ENCODE data around the gene GRIK4. TPM values are rescaled to one million over a fixed set of nuclear protein-coding genes. Genes with fewer than 3 reads are reported as not detected.

GRIK4 gene
- total RNA-seq, 1 experiment from 2014 or later, result not detected

DNA sequence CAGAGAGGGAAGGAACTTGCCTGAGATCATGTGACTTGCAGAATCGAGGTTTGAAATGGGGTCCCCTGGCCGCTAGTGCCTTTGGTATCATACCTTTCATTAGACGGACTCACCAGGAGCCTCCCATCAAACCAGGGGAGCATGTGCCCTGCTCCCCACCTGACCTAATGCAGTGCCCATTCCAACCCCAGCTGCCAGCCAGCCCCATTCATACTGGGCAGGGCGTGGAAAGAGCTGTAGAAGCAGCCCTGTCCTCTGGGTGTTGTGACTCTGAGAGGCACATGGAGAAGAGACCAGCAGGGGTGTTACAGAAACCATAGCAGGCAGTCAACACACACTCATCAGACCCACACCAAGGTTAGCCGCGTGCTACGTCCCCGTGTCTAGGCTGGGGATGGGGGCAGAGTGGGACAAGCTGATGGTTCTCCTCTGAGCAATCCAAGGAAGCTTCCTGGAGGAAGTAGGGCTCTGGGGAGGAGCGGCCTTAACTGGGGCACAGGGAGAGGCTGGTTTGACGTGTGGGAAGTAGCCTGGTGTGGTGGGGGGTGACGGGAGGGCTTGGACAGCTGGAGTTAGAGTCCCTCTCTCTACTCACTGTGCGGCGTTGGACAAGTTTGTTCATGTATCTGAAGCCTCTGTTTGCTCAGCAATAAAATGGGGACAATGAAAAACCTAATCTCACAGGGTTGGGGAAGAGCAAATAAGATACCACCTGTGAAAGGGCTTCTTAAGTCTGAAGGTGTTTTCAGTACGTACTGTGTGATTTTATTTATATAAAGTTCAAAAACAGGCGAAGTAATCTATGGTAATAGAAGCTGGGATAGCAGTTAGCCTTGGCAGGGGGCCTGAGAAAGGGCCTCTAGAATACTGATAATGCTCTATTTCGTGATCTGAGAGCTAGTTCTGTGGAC is 14.0 kb downstream of the GRIK4 start:
- Histone ChIP-seq H3K4me3 (ENCODE audit: low read length) (no peak overlapping the region), H2AFZ (ENCODE audit: low read length) (no peak overlapping the region), H3K4me1 (ENCODE audit: low read length) (no peaks in the 10 kb centered on the region), H3K9ac (ENCODE audit: low read length) (no peak overlapping the region), H3K4me2 (ENCODE audit: low read depth, low read length, poor library complexity, severe bottlenecking) (no peak overlapping the region), H3K79me2 (ENCODE audit: low read length) (no peaks in the 10 kb centered on the region), H4K20me1 (ENCODE audit: insufficient read depth, low read depth, low read length) (no peaks in the 10 kb centered on the region), H3K27ac (ENCODE audit: low read length) (no peak overlapping the region), H3K9me3 (ENCODE audit: low read length) (no peaks in the 10 kb centered on the region), H3K9me2 (replicated peaks; ENCODE audit: insufficient read depth, low read length) (no peaks in the 10 kb centered on the region), H3K27me3 (ENCODE audit: low read length) (no peaks in the 10 kb centered on the region), H3K36me3 (ENCODE audit: insufficient read depth, low read length) (no peaks in the 10 kb centered on the region)
- DNase-seq, result no peak

DNA sequence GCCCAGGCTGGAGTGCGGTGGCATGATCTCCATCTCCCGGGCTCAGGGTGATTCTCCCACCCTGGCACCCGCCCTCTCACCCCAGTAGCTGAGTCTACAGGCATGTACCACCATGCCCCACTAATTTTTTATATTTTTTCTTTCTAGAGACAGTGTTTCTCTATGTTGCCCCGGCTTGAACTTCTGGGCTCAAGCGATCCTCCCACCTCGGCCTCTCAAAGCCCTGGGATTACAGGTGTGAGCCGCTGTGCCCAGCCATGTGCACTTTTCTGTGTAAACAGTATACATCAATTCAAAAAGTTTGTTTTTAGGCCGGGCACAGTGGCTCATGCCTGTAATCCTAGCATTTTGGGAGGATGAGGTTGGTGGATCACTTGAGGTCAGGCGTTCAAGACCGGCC is 14.7 kb downstream of the GRIK4 start:
- H3K4me1 ChIP-seq (ENCODE audit: low read length), result no peaks in the 10 kb centered on the region
- no peak overlapping the region for H2AFZ ChIP-seq (ENCODE audit: low read length)
- H3K27ac ChIP-seq (ENCODE audit: low read length), result no peak overlapping the region
- H4K20me1 ChIP-seq (ENCODE audit: insufficient read depth, low read depth, low read length), result no peaks in the 10 kb centered on the region
- H3K9me3 ChIP-seq (ENCODE audit: low read length), result no peaks in the 10 kb centered on the region
- no peaks in the 10 kb centered on the region for H3K36me3 ChIP-seq (ENCODE audit: insufficient read depth, low read length)
- no peaks in the 10 kb centered on the region for H3K9me2 ChIP-seq (replicated peaks; ENCODE audit: insufficient read depth, low read length)
- H3K9ac ChIP-seq (ENCODE audit: low read length), result no peak overlapping the region
- DNase-seq, result no peak
- no peaks in the 10 kb centered on the region for H3K79me2 ChIP-seq (ENCODE audit: low read length)
- H3K27me3 ChIP-seq (ENCODE audit: low read length), result no peaks in the 10 kb centered on the region
- no peak overlapping the region for H3K4me3 ChIP-seq (ENCODE audit: low read length)
- no peak overlapping the region for H3K4me2 ChIP-seq (ENCODE audit: low read depth, low read length, poor library complexity, severe bottlenecking)

DNA sequence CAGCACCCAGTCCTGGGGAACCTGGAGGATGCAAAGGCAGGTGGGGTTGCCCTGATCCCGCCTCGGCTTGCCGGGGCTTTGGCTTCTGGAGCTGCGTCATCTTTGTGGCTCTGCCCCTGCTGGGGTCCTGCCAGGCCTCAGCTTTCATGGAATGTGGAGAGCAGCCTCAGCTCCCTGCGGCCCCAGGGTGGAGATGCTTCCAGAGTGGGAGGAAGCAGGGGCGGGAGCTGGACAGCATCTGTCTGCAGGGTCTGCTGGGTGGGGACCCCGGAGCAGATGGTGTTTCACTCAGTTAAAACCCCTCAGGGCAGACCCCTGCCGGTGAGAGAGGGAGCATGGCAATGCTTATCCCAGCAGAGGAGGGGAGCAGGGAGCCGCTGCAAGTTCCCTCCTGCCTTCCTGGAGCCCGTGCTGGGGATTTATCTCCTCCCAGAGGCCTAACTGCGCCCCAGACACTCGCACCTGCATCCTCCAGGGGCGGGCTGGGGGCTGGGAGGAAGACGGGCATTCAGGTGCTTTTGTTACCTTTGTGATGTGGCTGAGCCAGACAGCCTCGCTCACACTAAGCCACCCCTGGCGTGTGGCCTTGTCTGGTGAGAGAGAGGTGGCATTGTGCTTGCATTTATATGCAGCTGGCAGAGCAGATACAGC is 15.7 kb downstream of the GRIK4 start:
- DNase-seq, result no peak
- Histone ChIP-seq H2AFZ (ENCODE audit: low read length) (no peak overlapping the region), H3K4me1 (ENCODE audit: low read length) (no peaks in the 10 kb centered on the region), H3K27ac (ENCODE audit: low read length) (no peak overlapping the region), H3K4me3 (ENCODE audit: low read length) (no peak overlapping the region), H3K36me3 (ENCODE audit: insufficient read depth, low read length) (no peaks in the 10 kb centered on the region), H4K20me1 (ENCODE audit: insufficient read depth, low read depth, low read length) (no peaks in the 10 kb centered on the region), H3K9ac (ENCODE audit: low read length) (no peak overlapping the region), H3K27me3 (ENCODE audit: low read length) (no peaks in the 10 kb centered on the region), H3K4me2 (ENCODE audit: low read depth, low read length, poor library complexity, severe bottlenecking) (no peak overlapping the region), H3K9me2 (replicated peaks; ENCODE audit: insufficient read depth, low read length) (no peaks in the 10 kb centered on the region), H3K9me3 (ENCODE audit: low read length) (no peaks in the 10 kb centered on the region), H3K79me2 (ENCODE audit: low read length) (no peaks in the 10 kb centered on the region)

DNA sequence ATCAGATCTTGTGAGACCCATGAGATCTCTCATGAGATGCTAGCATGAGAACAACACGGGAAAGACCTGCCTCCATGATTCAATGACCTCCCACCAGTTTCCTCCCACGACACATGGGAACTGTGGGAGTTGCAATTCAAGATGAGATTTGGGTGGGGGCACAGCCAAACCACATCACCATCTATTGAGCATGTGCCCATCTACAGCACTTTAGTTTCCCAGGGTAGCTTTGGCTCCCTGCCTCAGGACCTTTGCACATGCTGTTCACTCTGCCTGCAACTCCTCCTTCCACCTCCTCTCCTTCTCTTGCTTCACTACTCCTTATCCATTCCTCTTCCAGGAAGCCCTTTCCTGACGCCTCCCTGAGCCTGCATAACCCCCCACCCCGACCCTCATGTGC is 17.2 kb downstream of the GRIK4 start:
- H4K20me1 ChIP-seq (ENCODE audit: insufficient read depth, low read depth, low read length), result no peaks in the 10 kb centered on the region
- no peaks in the 10 kb centered on the region for H3K9me3 ChIP-seq (ENCODE audit: low read length)
- no peaks in the 10 kb centered on the region for H3K9me2 ChIP-seq (replicated peaks; ENCODE audit: insufficient read depth, low read length)
- H3K4me3 ChIP-seq (ENCODE audit: low read length), result no peak overlapping the region
- H3K27ac ChIP-seq (ENCODE audit: low read length), result no peak overlapping the region
- H3K4me1 ChIP-seq (ENCODE audit: low read length), result no peaks in the 10 kb centered on the region
- no peak for DNase-seq
- no peaks in the 10 kb centered on the region for H3K27me3 ChIP-seq (ENCODE audit: low read length)
- H3K79me2 ChIP-seq (ENCODE audit: low read length), result no peaks in the 10 kb centered on the region
- no peak overlapping the region for H3K9ac ChIP-seq (ENCODE audit: low read length)
- H3K4me2 ChIP-seq (ENCODE audit: low read depth, low read length, poor library complexity, severe bottlenecking), result no peak overlapping the region
- no peak overlapping the region for H2AFZ ChIP-seq (ENCODE audit: low read length)
- no peaks in the 10 kb centered on the region for H3K36me3 ChIP-seq (ENCODE audit: insufficient read depth, low read length)

DNA sequence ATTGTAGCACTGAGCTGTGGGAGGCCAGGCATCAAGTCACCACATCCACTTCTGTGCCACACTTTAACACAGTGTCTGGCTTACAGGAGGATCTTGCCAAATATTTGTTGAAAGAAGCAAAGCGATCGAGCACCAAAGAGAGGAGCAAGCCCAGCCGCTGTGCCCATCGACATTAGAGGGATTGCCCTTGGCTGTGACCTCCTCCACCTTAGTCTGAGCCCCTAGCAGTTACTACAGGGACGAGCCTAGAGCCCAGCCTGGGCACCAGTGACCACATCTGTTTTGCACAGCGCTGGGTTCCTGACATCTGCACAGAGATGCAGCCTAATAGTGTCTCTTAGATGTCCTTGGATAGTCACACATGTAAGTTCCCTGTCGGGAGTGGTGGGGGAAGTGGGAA is 17.7 kb downstream of the GRIK4 start:
- Histone ChIP-seq H3K9me3 (ENCODE audit: low read length) (no peaks in the 10 kb centered on the region), H3K36me3 (ENCODE audit: insufficient read depth, low read length) (no peaks in the 10 kb centered on the region), H3K27ac (ENCODE audit: low read length) (no peak overlapping the region), H3K4me2 (ENCODE audit: low read depth, low read length, poor library complexity, severe bottlenecking) (no peak overlapping the region), H3K4me3 (ENCODE audit: low read length) (no peak overlapping the region), H2AFZ (ENCODE audit: low read length) (no peak overlapping the region), H3K9me2 (replicated peaks; ENCODE audit: insufficient read depth, low read length) (no peaks in the 10 kb centered on the region), H3K9ac (ENCODE audit: low read length) (no peak overlapping the region), H3K79me2 (ENCODE audit: low read length) (no peaks in the 10 kb centered on the region), H3K27me3 (ENCODE audit: low read length) (no peaks in the 10 kb centered on the region), H3K4me1 (ENCODE audit: low read length) (no peaks in the 10 kb centered on the region), H4K20me1 (ENCODE audit: insufficient read depth, low read depth, low read length) (no peaks in the 10 kb centered on the region)
- DNase-seq, result no peak

DNA sequence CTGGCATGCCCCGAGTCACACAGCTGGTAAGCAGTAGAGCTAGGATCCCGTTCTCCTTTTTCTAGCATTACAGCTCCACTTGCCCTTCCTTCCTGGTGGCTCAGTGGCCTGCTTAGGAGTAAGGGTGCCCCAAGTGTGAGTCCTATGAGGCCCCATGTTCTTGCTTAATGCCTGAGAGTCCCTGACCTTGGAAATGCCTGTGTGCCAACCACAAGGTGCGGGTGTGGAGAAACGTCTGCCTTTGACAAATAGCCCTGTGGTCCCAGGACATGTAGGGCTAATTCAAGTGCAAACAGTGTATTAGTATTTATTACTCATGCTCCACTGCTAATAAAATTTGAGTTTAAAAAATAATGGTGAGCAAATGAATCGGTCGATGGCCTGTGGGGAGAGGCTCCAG is 18.4 kb downstream of the GRIK4 start:
- Histone ChIP-seq H3K36me3 (ENCODE audit: insufficient read depth, low read length) (no peaks in the 10 kb centered on the region), H3K4me3 (ENCODE audit: low read length) (no peak overlapping the region), H3K9me2 (replicated peaks; ENCODE audit: insufficient read depth, low read length) (no peaks in the 10 kb centered on the region), H3K4me1 (ENCODE audit: low read length) (no peaks in the 10 kb centered on the region), H3K9ac (ENCODE audit: low read length) (no peak overlapping the region), H3K9me3 (ENCODE audit: low read length) (no peaks in the 10 kb centered on the region), H3K4me2 (ENCODE audit: low read depth, low read length, poor library complexity, severe bottlenecking) (no peak overlapping the region), H4K20me1 (ENCODE audit: insufficient read depth, low read depth, low read length) (no peaks in the 10 kb centered on the region), H3K27me3 (ENCODE audit: low read length) (no peaks in the 10 kb centered on the region), H3K27ac (ENCODE audit: low read length) (no peak overlapping the region), H3K79me2 (ENCODE audit: low read length) (no peaks in the 10 kb centered on the region), H2AFZ (ENCODE audit: low read length) (no peak overlapping the region)
- no peak for DNase-seq

DNA sequence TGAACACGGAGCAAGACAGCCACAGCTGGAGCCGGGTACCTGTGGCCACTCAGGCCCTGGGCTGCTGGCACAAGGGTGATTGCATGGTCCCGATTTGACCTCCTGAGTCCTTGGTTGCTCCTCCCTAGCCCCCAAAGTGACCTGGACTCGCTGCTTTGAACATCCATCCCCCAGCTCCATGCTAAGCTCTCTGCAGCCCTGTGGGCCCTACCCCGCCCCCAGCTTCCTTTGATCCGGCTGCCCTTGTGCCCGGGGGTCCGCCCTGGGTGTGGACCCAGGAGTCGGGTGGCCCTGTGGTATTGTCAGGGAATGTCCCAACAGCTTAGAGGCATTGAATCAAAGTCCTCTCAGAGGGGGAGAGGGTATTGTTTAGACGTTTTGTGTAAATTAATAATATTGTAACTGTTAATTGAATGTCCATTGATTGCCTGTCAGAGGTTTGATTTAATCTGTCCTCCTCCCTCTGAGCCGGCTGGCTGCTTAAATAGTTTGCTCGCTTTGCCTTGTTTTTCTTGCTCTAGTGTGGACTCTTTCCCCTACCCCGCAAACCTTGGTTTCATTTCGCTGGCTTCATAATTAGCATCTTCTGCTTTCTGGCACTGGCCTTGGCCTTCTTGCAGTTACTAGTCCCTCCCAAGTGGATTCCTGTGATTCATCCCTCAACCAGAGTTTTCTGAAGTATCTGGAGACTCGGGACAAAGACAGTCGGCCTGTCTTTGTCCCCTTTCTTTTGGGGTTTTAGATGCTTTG is 20.7 kb downstream of the GRIK4 start:
- Histone ChIP-seq H3K27me3 (ENCODE audit: low read length) (no peaks in the 10 kb centered on the region), H3K79me2 (ENCODE audit: low read length) (no peaks in the 10 kb centered on the region), H3K4me3 (ENCODE audit: low read length) (no peak overlapping the region), H3K27ac (ENCODE audit: low read length) (no peak overlapping the region), H3K9me2 (replicated peaks; ENCODE audit: insufficient read depth, low read length) (no peaks in the 10 kb centered on the region), H3K36me3 (ENCODE audit: insufficient read depth, low read length) (no peaks in the 10 kb centered on the region), H3K9ac (ENCODE audit: low read length) (no peak overlapping the region), H4K20me1 (ENCODE audit: insufficient read depth, low read depth, low read length) (no peaks in the 10 kb centered on the region), H3K4me1 (ENCODE audit: low read length) (no peaks in the 10 kb centered on the region), H3K9me3 (ENCODE audit: low read length) (no peaks in the 10 kb centered on the region), H2AFZ (ENCODE audit: low read length) (no peak overlapping the region), H3K4me2 (ENCODE audit: low read depth, low read length, poor library complexity, severe bottlenecking) (no peak overlapping the region)
- no peak for DNase-seq

DNA sequence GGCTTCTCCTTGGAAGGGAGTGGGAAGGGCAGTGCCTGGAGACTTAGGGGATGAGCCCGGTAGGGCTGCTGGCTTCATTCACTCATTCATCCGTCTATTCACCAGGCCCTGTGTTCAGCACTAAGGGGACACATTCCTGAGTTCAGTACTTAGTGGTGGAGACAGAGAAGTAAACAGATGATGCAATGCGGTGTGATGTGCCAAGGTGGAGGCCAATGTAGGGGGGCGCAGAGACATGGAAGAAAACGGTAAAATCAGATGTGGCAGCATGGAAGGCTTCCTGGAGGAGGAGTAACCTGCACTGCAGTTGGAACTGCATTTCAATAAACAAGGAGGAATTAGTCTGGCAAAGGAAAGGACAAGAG is 21.3 kb downstream of the GRIK4 start:
- Histone ChIP-seq H3K9me3 (ENCODE audit: low read length) (no peaks in the 10 kb centered on the region), H3K9ac (ENCODE audit: low read length) (no peak overlapping the region)

More for the DNA sequence above, 21.3 kb downstream of the GRIK4 start:
- Histone ChIP-seq H3K9me2 (replicated peaks; ENCODE audit: insufficient read depth, low read length) (no peaks in the 10 kb centered on the region), H4K20me1 (ENCODE audit: insufficient read depth, low read depth, low read length) (no peaks in the 10 kb centered on the region), H3K4me2 (ENCODE audit: low read depth, low read length, poor library complexity, severe bottlenecking) (no peak overlapping the region), H3K36me3 (ENCODE audit: insufficient read depth, low read length) (no peaks in the 10 kb centered on the region), H3K79me2 (ENCODE audit: low read length) (no peaks in the 10 kb centered on the region), H3K4me1 (ENCODE audit: low read length) (no peaks in the 10 kb centered on the region), H3K27me3 (ENCODE audit: low read length) (no peaks in the 10 kb centered on the region), H2AFZ (ENCODE audit: low read length) (no peak overlapping the region), H3K27ac (ENCODE audit: low read length) (no peak overlapping the region), H3K4me3 (ENCODE audit: low read length) (no peak overlapping the region)
- DNase-seq, result no peak

All from Karpas-422 (cell line).